GM23338 (cell line): ENCODE measurements around the gene TYMS.

ENCODE experiments used
- CREB1 ChIP-seq: fragments of 250-450 bp; sonication (Bioruptor Pico); IDR thresholded peaks from 2 replicates; pipeline ENCODE4 v1.5.0; 2020; ENCODE audit warnings: low read depth, mild to moderate bottlenecking, moderate library complexity
- CTCF ChIP-seq, 2 experiments: fragments of 200-600 bp in 1 of 2; sonication (generic) in 1 of 2; conservative IDR thresholded peaks; 2 replicates each; pipeline versions ENCODE4 v1.5.1 to v1.6.1; 2016 to 2017; ENCODE audit warnings: antibody characterized with exemption in 2 of 2, low read depth in 2 of 2, mild to moderate bottlenecking in 2 of 2, moderate library complexity in 1 of 2
- EZH2 ChIP-seq: fragments of 200-600 bp; sonication (generic); IDR thresholded peaks from one replicate; pipeline ENCODE4 v1.8.0; 2017; ENCODE audit warnings: antibody characterized with exemption, mild to moderate bottlenecking, low read depth; ENCODE audit not compliant: unreplicated experiment
- EZH2phosphoT487 ChIP-seq: fragments of 200-600 bp; sonication (generic); IDR thresholded peaks from one replicate; pipeline ENCODE4 v1.8.1; 2018; ENCODE audit warnings: antibody characterized with exemption; ENCODE audit not compliant: unreplicated experiment
- JUNB ChIP-seq: IDR thresholded peaks from one replicate; pipeline ENCODE4 v1.6.1; 2016; ENCODE audit warnings: antibody characterized with exemption; ENCODE audit not compliant: unreplicated experiment
- POLR2AphosphoS5 ChIP-seq: IDR thresholded peaks from 2 replicates; pipeline ENCODE4 v1.6.1; 2016; ENCODE audit warnings: antibody characterized with exemption, low read depth
- STAT1 ChIP-seq: IDR thresholded peaks from one replicate; pipeline ENCODE4 v1.6.1; 2016; ENCODE audit warnings: antibody characterized with exemption; ENCODE audit not compliant: unreplicated experiment
- ZNF331 ChIP-seq: fragments of 250-450 bp; sonication (Bioruptor Pico); IDR thresholded peaks from 2 replicates; pipeline ENCODE4 v1.5.0; 2020; ENCODE audit warnings: low read depth, mild to moderate bottlenecking, moderate library complexity
- TF ChIP-seq, protein P1 (sequence below): IDR thresholded peaks from one replicate; pipeline ENCODE4 v1.6.1; 2018; ENCODE audit warnings: antibody characterized with exemption; ENCODE audit not compliant: unreplicated experiment
- TF ChIP-seq, protein P2 (sequence below): fragments of 250-450 bp; sonication (Bioruptor Pico); IDR thresholded peaks from 2 replicates; pipeline ENCODE4 v1.5.0; 2020; ENCODE audit warnings: mild to moderate bottlenecking, moderate library complexity

- TF ChIP-seq EZH2 (no peak), CTCF (conservative IDR thresholded peaks at IDR 0.05; ENCODE audit: low read depth in 2 of 2) (no peak), JUNB (no peak), EZH2phosphoT487 (no peak), POLR2AphosphoS5 (no peak), CREB1 (no peak), ZNF331 (CRISPR knock-in tag) (no peak), STAT1 (no peak)
- TF ChIP-seq, protein P1, sequence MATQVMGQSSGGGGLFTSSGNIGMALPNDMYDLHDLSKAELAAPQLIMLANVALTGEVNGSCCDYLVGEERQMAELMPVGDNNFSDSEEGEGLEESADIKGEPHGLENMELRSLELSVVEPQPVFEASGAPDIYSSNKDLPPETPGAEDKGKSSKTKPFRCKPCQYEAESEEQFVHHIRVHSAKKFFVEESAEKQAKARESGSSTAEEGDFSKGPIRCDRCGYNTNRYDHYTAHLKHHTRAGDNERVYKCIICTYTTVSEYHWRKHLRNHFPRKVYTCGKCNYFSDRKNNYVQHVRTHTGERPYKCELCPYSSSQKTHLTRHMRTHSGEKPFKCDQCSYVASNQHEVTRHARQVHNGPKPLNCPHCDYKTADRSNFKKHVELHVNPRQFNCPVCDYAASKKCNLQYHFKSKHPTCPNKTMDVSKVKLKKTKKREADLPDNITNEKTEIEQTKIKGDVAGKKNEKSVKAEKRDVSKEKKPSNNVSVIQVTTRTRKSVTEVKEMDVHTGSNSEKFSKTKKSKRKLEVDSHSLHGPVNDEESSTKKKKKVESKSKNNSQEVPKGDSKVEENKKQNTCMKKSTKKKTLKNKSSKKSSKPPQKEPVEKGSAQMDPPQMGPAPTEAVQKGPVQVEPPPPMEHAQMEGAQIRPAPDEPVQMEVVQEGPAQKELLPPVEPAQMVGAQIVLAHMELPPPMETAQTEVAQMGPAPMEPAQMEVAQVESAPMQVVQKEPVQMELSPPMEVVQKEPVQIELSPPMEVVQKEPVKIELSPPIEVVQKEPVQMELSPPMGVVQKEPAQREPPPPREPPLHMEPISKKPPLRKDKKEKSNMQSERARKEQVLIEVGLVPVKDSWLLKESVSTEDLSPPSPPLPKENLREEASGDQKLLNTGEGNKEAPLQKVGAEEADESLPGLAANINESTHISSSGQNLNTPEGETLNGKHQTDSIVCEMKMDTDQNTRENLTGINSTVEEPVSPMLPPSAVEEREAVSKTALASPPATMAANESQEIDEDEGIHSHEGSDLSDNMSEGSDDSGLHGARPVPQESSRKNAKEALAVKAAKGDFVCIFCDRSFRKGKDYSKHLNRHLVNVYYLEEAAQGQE, result no peak
- TF ChIP-seq, protein P2, sequence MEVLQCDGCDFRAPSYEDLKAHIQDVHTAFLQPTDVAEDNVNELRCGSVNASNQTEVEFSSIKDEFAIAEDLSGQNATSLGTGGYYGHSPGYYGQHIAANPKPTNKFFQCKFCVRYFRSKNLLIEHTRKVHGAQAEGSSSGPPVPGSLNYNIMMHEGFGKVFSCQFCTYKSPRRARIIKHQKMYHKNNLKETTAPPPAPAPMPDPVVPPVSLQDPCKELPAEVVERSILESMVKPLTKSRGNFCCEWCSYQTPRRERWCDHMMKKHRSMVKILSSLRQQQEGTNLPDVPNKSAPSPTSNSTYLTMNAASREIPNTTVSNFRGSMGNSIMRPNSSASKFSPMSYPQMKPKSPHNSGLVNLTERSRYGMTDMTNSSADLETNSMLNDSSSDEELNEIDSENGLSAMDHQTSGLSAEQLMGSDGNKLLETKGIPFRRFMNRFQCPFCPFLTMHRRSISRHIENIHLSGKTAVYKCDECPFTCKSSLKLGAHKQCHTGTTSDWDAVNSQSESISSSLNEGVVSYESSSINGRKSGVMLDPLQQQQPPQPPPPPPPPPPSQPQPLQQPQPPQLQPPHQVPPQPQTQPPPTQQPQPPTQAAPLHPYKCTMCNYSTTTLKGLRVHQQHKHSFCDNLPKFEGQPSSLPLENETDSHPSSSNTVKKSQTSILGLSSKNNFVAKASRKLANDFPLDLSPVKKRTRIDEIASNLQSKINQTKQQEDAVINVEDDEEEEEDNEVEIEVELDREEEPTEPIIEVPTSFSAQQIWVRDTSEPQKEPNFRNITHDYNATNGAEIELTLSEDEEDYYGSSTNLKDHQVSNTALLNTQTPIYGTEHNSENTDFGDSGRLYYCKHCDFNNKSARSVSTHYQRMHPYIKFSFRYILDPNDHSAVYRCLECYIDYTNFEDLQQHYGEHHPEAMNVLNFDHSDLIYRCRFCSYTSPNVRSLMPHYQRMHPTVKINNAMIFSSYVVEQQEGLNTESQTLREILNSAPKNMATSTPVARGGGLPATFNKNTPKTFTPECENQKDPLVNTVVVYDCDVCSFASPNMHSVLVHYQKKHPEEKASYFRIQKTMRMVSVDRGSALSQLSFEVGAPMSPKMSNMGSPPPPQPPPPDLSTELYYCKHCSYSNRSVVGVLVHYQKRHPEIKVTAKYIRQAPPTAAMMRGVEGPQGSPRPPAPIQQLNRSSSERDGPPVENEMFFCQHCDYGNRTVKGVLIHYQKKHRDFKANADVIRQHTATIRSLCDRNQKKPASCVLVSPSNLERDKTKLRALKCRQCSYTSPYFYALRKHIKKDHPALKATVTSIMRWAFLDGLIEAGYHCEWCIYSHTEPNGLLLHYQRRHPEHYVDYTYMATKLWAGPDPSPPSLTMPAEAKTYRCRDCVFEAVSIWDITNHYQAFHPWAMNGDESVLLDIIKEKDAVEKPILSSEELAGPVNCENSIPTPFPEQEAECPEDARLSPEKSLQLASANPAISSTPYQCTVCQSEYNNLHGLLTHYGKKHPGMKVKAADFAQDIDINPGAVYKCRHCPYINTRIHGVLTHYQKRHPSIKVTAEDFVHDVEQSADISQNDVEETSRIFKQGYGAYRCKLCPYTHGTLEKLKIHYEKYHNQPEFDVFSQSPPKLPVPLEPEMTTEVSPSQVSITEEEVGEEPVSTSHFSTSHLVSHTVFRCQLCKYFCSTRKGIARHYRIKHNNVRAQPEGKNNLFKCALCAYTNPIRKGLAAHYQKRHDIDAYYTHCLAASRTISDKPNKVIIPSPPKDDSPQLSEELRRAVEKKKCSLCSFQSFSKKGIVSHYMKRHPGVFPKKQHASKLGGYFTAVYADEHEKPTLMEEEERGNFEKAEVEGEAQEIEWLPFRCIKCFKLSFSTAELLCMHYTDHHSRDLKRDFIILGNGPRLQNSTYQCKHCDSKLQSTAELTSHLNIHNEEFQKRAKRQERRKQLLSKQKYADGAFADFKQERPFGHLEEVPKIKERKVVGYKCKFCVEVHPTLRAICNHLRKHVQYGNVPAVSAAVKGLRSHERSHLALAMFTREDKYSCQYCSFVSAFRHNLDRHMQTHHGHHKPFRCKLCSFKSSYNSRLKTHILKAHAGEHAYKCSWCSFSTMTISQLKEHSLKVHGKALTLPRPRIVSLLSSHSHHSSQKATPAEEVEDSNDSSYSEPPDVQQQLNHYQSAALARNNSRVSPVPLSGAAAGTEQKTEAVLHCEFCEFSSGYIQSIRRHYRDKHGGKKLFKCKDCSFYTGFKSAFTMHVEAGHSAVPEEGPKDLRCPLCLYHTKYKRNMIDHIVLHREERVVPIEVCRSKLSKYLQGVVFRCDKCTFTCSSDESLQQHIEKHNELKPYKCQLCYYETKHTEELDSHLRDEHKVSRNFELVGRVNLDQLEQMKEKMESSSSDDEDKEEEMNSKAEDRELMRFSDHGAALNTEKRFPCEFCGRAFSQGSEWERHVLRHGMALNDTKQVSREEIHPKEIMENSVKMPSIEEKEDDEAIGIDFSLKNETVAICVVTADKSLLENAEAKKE (CRISPR knock-in tag), result no peak
These were observed 38.8 kb upstream of the TYMS start for GRCh38 chr18:618618-619017.
